HCT116 (cell line): ENCODE results near the gene DNAH7.

Source experiments
- CTCF ChIP-seq, 3 experiments: fragments of 200-600 bp in 1 of 3; sonication (generic) in 1 of 3; IDR thresholded peaks in 2 of 3; conservative IDR thresholded peaks in 1 of 3; 2 replicates each; pipeline ENCODE4 v1.5.1; 2012 to 2017; ENCODE audit warnings: low read depth in 2 of 3, low read length in 2 of 3, antibody characterized with exemption in 1 of 3, borderline replicate concordance in 1 of 3, control low read depth in 1 of 3, mild to moderate bottlenecking in 1 of 3, mixed read lengths in 1 of 3, mixed run types in 1 of 3, moderate library complexity in 1 of 3; ENCODE audit not compliant: insufficient read depth in 1 of 3
- EZH2phosphoT487 ChIP-seq: fragments of 200-600 bp; IDR thresholded peaks from 2 replicates; pipeline ENCODE4 v1.6.1; 2018; ENCODE audit warnings: antibody characterized with exemption, borderline replicate concordance
- POLR2A ChIP-seq: IDR thresholded peaks from 2 replicates; pipeline ENCODE4 v1.7.0; 2011; ENCODE audit warnings: borderline replicate concordance; ENCODE audit not compliant: insufficient read depth, insufficient read length; ENCODE audit errors: extremely low read depth
- POLR2AphosphoS5 ChIP-seq: IDR thresholded peaks from 2 replicates; pipeline ENCODE4 v1.6.1; 2011; ENCODE audit warnings: mild to moderate bottlenecking, low read depth, low read length, moderate library complexity

DNA sequence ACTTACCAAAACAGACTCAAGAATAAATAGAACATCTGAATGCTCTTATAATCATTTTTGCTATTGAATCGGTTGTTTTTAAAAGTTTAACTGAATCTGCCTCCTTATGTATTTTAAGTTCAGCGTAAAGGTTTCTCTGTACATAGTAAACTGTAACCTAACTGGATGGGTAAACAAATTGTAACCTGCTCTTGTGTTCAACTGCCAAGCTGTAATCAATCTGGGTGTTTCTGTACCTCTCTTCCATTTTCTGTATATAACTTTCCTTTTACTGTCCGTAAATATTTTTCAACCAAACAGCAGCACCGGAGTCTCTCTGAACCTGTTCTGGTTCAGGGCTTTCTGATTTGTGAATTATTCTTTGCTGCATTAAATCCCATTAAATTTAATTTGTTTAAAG lies 27.6 kb upstream of the DNAH7 start:
- TF ChIP-seq CTCF (IDR thresholded peaks at IDR 0.05 in 2 of 3, conservative IDR thresholded peaks at IDR 0.05 in 1 of 3; ENCODE audit: borderline replicate concordance in 1 of 3, insufficient read depth in 1 of 3, low read depth in 2 of 3, low read length in 2 of 3) = no peak
- TF ChIP-seq EZH2phosphoT487 = no peak
- no peak for TF ChIP-seq POLR2A
- TF ChIP-seq POLR2AphosphoS5 = no peak
